HG02623 (cell line): Measurements from ENCODE around the gene TMEM109.

Experiments used
- ATAC-seq: cut with Tn5 transposase; IDR thresholded peaks from one replicate; pipeline ENCODE4 v1.9.1; 2021; ENCODE audit warnings: moderate library complexity; ENCODE audit not compliant: unreplicated experiment

TMEM109 gene

GRCh38 chr11:60878245-60879101 is 35.5 kb upstream of the TMEM109 start:
- ATAC-seq = no peak

- no peak for ATAC-seq
Measured at GRCh38 chr11:60879104-60879503, 34.9 kb upstream of the TMEM109 start.

- ATAC-seq = no peak
Measured at GRCh38 chr11:60879971-60880588, 33.9 kb upstream of the TMEM109 start.

- ATAC-seq = no peak
Measured at GRCh38 chr11:60880643-60881282, 33.2 kb upstream of the TMEM109 start.

GRCh38 chr11:60887556-60887955 is 26.4 kb upstream of the TMEM109 start:
- no peak for ATAC-seq

- ATAC-seq = no peak
Measured at GRCh38 chr11:60889869-60890311, 24.1 kb upstream of the TMEM109 start.

GRCh38 chr11:60890696-60891095 is 23.3 kb upstream of the TMEM109 start:
- ATAC-seq = no peak

GRCh38 chr11:60891103-60891741 is 22.7 kb upstream of the TMEM109 start:
- ATAC-seq = no peak

GRCh38 chr11:60895687-60896086 is 18.3 kb upstream of the TMEM109 start:
- ATAC-seq = no peak

GRCh38 chr11:60897496-60897895 is 16.5 kb upstream of the TMEM109 start:
- ATAC-seq = no peak

- ATAC-seq = no peak
Measured at GRCh38 chr11:60899046-60899936, 14.7 kb upstream of the TMEM109 start.

- no peak for ATAC-seq
Measured at GRCh38 chr11:60899977-60900376, 14.0 kb upstream of the TMEM109 start.

- no peak for ATAC-seq
Measured at GRCh38 chr11:60900673-60901404, 13.1 kb upstream of the TMEM109 start.

- ATAC-seq = no peak
Measured at GRCh38 chr11:60902625-60903024, 11.3 kb upstream of the TMEM109 start.

- ATAC-seq = no peak
Measured at GRCh38 chr11:60905047-60905446, 8.9 kb upstream of the TMEM109 start.

GRCh38 chr11:60905551-60906113 is 8.3 kb upstream of the TMEM109 start:
- no peak for ATAC-seq

- peak; percentile 70 for ATAC-seq
Measured at GRCh38 chr11:60906132-60906972, 7.6 kb upstream of the TMEM109 start, which contains the start of gene PRPF19. PRPF19 (minus strand) TSS chr11:60906585; CDS start chr11:60906382, 203 bp downstream.

GRCh38 chr11:60908803-60909202 is 5.2 kb upstream of the TMEM109 start:
- no peak for ATAC-seq
